ENCODE data around the gene KCNK10. TPM values are rescaled to one million over a fixed set of nuclear protein-coding genes. Genes with fewer than 3 reads are reported as not detected.

The KCNK10 gene
- total and polyA plus RNA-seq, 2 of the 8 experiments (the other 6 are each of a cell fraction or from before 2014, with no cell fraction given) = 0.45 to 0.63 TPM

DNA sequence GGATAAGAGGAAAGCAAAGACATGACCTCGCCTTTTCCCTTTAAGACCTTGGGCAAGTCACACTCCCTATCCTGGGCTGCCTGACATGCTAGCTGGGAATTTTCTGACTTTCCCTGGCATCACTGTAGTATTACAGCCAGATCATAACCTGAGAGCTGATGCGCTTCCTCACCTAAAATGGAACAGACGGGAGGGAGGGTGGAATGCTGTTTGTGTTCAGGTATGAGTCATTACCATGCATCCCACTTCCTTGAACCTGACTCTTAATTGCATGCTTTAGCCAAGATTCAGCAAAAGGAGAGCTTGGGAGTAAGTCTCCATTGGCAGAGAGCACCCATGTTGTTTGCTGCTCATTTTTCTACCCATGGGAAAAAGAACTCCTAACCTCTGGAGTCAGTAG, 156.5 kb downstream of the KCNK10 start (continued):
- TF ChIP-seq KDM4A (IDR thresholded peaks at IDR 0.05; ENCODE audit: low read depth, low read length, severe bottlenecking) (no peak), CREB1 (IDR thresholded peaks at IDR 0.05) (no peak), TAF7 (optimal IDR thresholded peaks at IDR 0.05; ENCODE audit: borderline replicate concordance, low read depth, low read length) (no peak), SUZ12 (IDR thresholded peaks at IDR 0.05; ENCODE audit: low read length) (no peak), RXRA (IDR thresholded peaks at IDR 0.05; ENCODE audit: insufficient read depth, low read depth, low read length) (no peak), POLR2A (IDR thresholded peaks at IDR 0.05; ENCODE audit: control extremely low read depth in 1 of 2, low read depth in 2 of 2, low read length in 2 of 2) (no peak)

Measured in H1 (cell line).